SK-N-SH (cell line): ENCODE results near the gene NTNG2. TPM values are rescaled to one million over a fixed set of nuclear protein-coding genes. Genes with fewer than 3 reads are reported as not detected.

Source experiments
- CTCF ChIA-PET: fragments of 300-600, 350-600 bp; formaldehyde crosslinking; extraction: SDS; loops from one replicate; lab custom pipeline; 2021; lab: Yijun Ruan, JAX
- POLR2A ChIA-PET: fragments of 350-600 bp; sonication (Branson Sonifier 250); formaldehyde crosslinking; extraction: SDS; loops from one replicate; lab custom pipeline; 2020; ENCODE audit warnings: antibody characterized with exemption, inconsistent platforms; lab: Yijun Ruan, JAX
- DNase-seq: peaks from one replicate; pipeline ENCODE4 v3.0.0; 2012
- H2AFZ ChIP-seq: fragments of 200-600 bp; sonication (generic); 2 replicates; pipeline ENCODE4 v1.8.1; 2016; ENCODE audit warnings: antibody characterized with exemption, mild to moderate bottlenecking, low read depth
- H3F3A ChIP-seq: fragments of 200-600 bp; sonication (generic); replicated peaks from 2 replicates; pipeline ENCODE3; 2016; ENCODE audit warnings: antibody characterized with exemption, mild to moderate bottlenecking; ENCODE audit not compliant: insufficient read depth
- H3K27ac ChIP-seq, 2 experiments: fragments of 200-500 bp in 1 of 2; fragments of 200-600 bp in 1 of 2; sonication (Bioruptor generic) in 1 of 2; sonication (generic), shearing (Covaris generic) in 1 of 2; 2 replicates each; pipeline versions ENCODE4 v1.5.1 to v1.6.1; 2014 to 2016; ENCODE audit warnings: low read depth in 2 of 2, inconsistent platforms in 1 of 2, low read length in 1 of 2, mild to moderate bottlenecking in 1 of 2, mixed read lengths in 1 of 2
- H3K27me3 ChIP-seq: fragments of 200-600 bp; sonication (generic), shearing (Covaris generic); 2 replicates; pipeline ENCODE4 v1.6.1; 2016; ENCODE audit warnings: mixed run types; ENCODE audit not compliant: insufficient read depth
- H3K36me3 ChIP-seq, 2 experiments: fragments of 200-500 bp in 1 of 2; fragments of 200-600 bp in 1 of 2; sonication (Bioruptor generic) in 1 of 2; sonication (generic) in 1 of 2; replicated peaks in 1 of 2; 2 replicates each; pipeline versions ENCODE3 to v1.5.1; 2014 to 2016; ENCODE audit warnings: low read length in 1 of 2, mild to moderate bottlenecking in 1 of 2; ENCODE audit not compliant: insufficient read depth in 2 of 2, control insufficient read depth in 1 of 2
- H3K4me1 ChIP-seq, 2 experiments: fragments of 200-500 bp in 1 of 2; fragments of 200-600 bp in 1 of 2; sonication (Bioruptor generic) in 1 of 2; sonication (generic), shearing (Covaris generic) in 1 of 2; 2 replicates each; pipeline versions ENCODE4 v1.5.1 to v1.6.1; 2014 to 2016; ENCODE audit warnings: low read depth in 1 of 2, low read length in 1 of 2, mixed run types in 1 of 2; ENCODE audit not compliant: insufficient read depth in 2 of 2, control insufficient read depth in 1 of 2
- H3K4me2 ChIP-seq: fragments of 200-600 bp; sonication (generic), shearing (Covaris generic); 2 replicates; pipeline ENCODE4 v1.6.1; 2017; ENCODE audit warnings: mixed run types
- H3K4me3 ChIP-seq, 2 experiments: fragments of 200-500 bp in 1 of 2; fragments of 200-600 bp in 1 of 2; sonication (Bioruptor generic) in 1 of 2; sonication (generic), shearing (Covaris generic) in 1 of 2; 2 replicates each; pipeline versions ENCODE4 v1.5.1 to v1.8.1; 2014 to 2016; ENCODE audit warnings: low read depth in 2 of 2, inconsistent platforms in 1 of 2, low read length in 1 of 2, mild to moderate bottlenecking in 1 of 2, mixed read lengths in 1 of 2, moderate library complexity in 1 of 2
- H3K79me2 ChIP-seq: fragments of 200-600 bp; sonication (generic); 2 replicates; pipeline ENCODE4 v1.8.1; 2017; ENCODE audit warnings: mild to moderate bottlenecking; ENCODE audit not compliant: insufficient read depth
- H3K9ac ChIP-seq: fragments of 200-600 bp; sonication (generic); 2 replicates; pipeline ENCODE4 v1.6.1; 2017; ENCODE audit warnings: mixed run types
- H3K9me2 ChIP-seq: fragments of 200-600 bp; sonication (generic); 2 replicates; pipeline ENCODE4 v1.6.1; 2017; ENCODE audit warnings: mixed run types
- H3K9me3 ChIP-seq: fragments of 200-600 bp; sonication (generic); 2 replicates; pipeline ENCODE4 v1.6.1; 2017; ENCODE audit warnings: mixed run types, mild to moderate bottlenecking, moderate library complexity
- H4K20me1 ChIP-seq: fragments of 200-600 bp; sonication (generic); 2 replicates; pipeline ENCODE4 v1.6.1; 2017; ENCODE audit warnings: mild to moderate bottlenecking, mixed run types; ENCODE audit not compliant: insufficient read depth
- CHD2 ChIP-seq: fragments of 150-350 bp; IDR thresholded peaks from 2 replicates; pipeline ENCODE4 v1.6.1; 2018; ENCODE audit warnings: low read length; ENCODE audit not compliant: partially characterized antibody
- ELF1 ChIP-seq: IDR thresholded peaks from 2 replicates; pipeline ENCODE4 v1.4.0; 2012
- FOXJ3 ChIP-seq: sonication (generic); formaldehyde crosslinking; IDR thresholded peaks from 2 replicates; pipeline ENCODE4 v1.5.1; 2020; ENCODE audit warnings: mild to moderate bottlenecking, missing genetic modification reagents
- FOXM1 ChIP-seq: IDR thresholded peaks from 2 replicates; pipeline ENCODE4 v1.4.0; 2012; ENCODE audit warnings: low read depth, mild to moderate bottlenecking
- IRF3 ChIP-seq: fragments of 150-350 bp; IDR thresholded peaks from 2 replicates; pipeline ENCODE4 v1.6.1; 2016; ENCODE audit warnings: mild to moderate bottlenecking, low read depth, low read length
- JUND ChIP-seq: IDR thresholded peaks from 2 replicates; pipeline ENCODE4 v1.4.0; 2012
- MAX ChIP-seq: IDR thresholded peaks from 2 replicates; pipeline ENCODE4 v1.4.0; 2012; ENCODE audit warnings: low read depth
- MXI1 ChIP-seq: IDR thresholded peaks from 2 replicates; pipeline ENCODE4 v1.6.1; 2012; ENCODE audit warnings: mild to moderate bottlenecking, low read depth, low read length, improper control_type of control experiment
- POLR2AphosphoS5 ChIP-seq: IDR thresholded peaks from 2 replicates; pipeline ENCODE4 v1.6.1; 2012; ENCODE audit warnings: low read depth, low read length
- RFX5 ChIP-seq: IDR thresholded peaks from 2 replicates; pipeline ENCODE4 v1.6.1; 2012; ENCODE audit warnings: mild to moderate bottlenecking, improper control_type of control experiment, low read length
- RXRA ChIP-seq: IDR thresholded peaks from 2 replicates; pipeline ENCODE4 v1.4.0; 2012; ENCODE audit warnings: low read depth, mild to moderate bottlenecking, borderline replicate concordance
- SIN3A ChIP-seq: IDR thresholded peaks from 2 replicates; pipeline ENCODE4 v1.6.1; 2012; ENCODE audit warnings: low read depth, mild to moderate bottlenecking, low read length, moderate library complexity, borderline replicate concordance
- SMC3 ChIP-seq: IDR thresholded peaks from 2 replicates; pipeline ENCODE4 v1.6.1; 2012; ENCODE audit warnings: low read depth, low read length, improper control_type of control experiment
- TAF1 ChIP-seq: IDR thresholded peaks from 2 replicates; pipeline ENCODE4 v1.6.1; 2012; ENCODE audit warnings: low read depth, mild to moderate bottlenecking, low read length, moderate library complexity, borderline replicate concordance
- TEAD4 ChIP-seq: IDR thresholded peaks from 2 replicates; pipeline ENCODE4 v1.4.0; 2012; ENCODE audit warnings: mild to moderate bottlenecking, borderline replicate concordance; ENCODE audit not compliant: insufficient read depth
- USF2 ChIP-seq: fragments of 150-350 bp; IDR thresholded peaks from 2 replicates; pipeline ENCODE4 v1.6.1; 2017; ENCODE audit warnings: antibody characterized with exemption, low read length, low read depth, borderline replicate concordance
- ZBTB33 ChIP-seq: IDR thresholded peaks from 2 replicates; pipeline ENCODE4 v1.4.0; 2012; ENCODE audit warnings: low read depth, borderline replicate concordance
- WGBS: methylation state at CpG from one replicate; pipeline ENCODE4 v1.1.6; 2017; ENCODE audit warnings: low lambda C conversion rate; 5-methylcytosine and 5-hydroxymethylcytosine counted together
- polyA plus RNA-seq, 3 experiments: library from polyadenylated mRNA; depleted of rRNA; stranded (reverse); fragments of >200 nt; gene quantifications; 2 replicates each; pipeline ENCODE4 v1.2.3, GENCODE V29; 2012

Gene NTNG2
- polyA plus RNA-seq, 1 of the 3 experiments (the other 2 are of a cell fraction), result 6.1 TPM

GRCh38 chr9:132200706-132201105 lies 38.8 kb downstream of the NTNG2 start:
- CTCF ChIA-PET, result interaction anchor here (1.2 to 1.3 kb wide), 2 partner anchors 16 to 31 kb away, joined by 3 to 4 read pairs; no protein-coding TSS in a partner anchor
- TF ChIP-seq USF2 (no peak), TAF1 (no peak), FOXJ3 (CRISPR knock-in tag) (no peak), POLR2AphosphoS5 (no peak), MAX (no peak), MXI1 (no peak), FOXM1 (no peak), CHD2 (no peak), SMC3 (no peak), RFX5 (no peak), ELF1 (no peak), SIN3A (no peak), RXRA (no peak), TEAD4 (no peak), JUND (no peak), ZBTB33 (no peak)
- H2AFZ ChIP-seq, result no peak overlapping the region
- H3K4me1 ChIP-seq, result peaks cover 0 to 7% of the 10 kb centered on the region in 2 experiments; a peak in 1 of 4 replicates
- H3K27ac ChIP-seq, result no peak overlapping the region
- no peaks in the 10 kb centered on the region for H3K27me3 ChIP-seq
- no peak overlapping the region for H3K4me3 ChIP-seq
- no peaks in the 10 kb centered on the region for H4K20me1 ChIP-seq
- no peaks in the 10 kb centered on the region for H3K9me3 ChIP-seq
- 69% methylated on average over 4 of the region's 4 CpGs for WGBS
- DNase-seq, result no peak
- no peaks in the 10 kb centered on the region for H3K9me2 ChIP-seq
- H3K4me2 ChIP-seq, result no peak overlapping the region
- no peaks in the 10 kb centered on the region for H3F3A ChIP-seq
- H3K79me2 ChIP-seq, result no peaks in the 10 kb centered on the region
- no peak overlapping the region for H3K9ac ChIP-seq
- POLR2A ChIA-PET, result no interaction called here
- no peaks in the 10 kb centered on the region for H3K36me3 ChIP-seq

DNA sequence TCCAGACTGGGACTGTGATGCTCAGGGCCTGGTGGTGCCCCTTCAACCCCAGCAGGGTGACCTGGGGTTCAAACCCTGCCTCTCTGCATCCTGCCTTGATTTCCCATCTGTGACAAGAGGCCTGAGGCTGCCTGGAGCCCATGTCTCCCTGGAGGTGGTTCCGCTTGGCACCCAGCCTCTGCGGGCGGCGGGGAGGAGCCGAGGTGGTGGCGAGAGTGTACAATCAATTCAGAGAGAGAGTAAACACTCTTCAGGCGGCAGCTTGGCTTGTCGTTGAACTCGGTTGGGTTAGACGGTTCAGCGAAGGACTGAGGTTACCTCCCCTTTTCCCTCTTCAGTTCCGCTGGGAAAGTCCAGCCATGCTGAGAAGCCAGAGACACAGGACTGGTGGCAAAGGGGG lies 39.3 kb downstream of the NTNG2 start:
- Histone ChIP-seq H3K79me2 (no peaks in the 10 kb centered on the region), H3K36me3 (no peaks in the 10 kb centered on the region), H3K27me3 (no peaks in the 10 kb centered on the region), H4K20me1 (no peaks in the 10 kb centered on the region), H2AFZ (no peak overlapping the region), H3K27ac (no peak overlapping the region), H3K9me3 (no peaks in the 10 kb centered on the region), H3K4me1 (peaks cover 0 to 7% of the 10 kb centered on the region in 2 experiments; a peak in 1 of 4 replicates), H3K4me2 (no peak overlapping the region), H3F3A (no peaks in the 10 kb centered on the region), H3K9me2 (no peaks in the 10 kb centered on the region), H3K9ac (no peak overlapping the region), H3K4me3 (no peak overlapping the region)
- no peak for TF ChIP-seq IRF3
- TF ChIP-seq MAX, result no peak
- TF ChIP-seq ZBTB33, result no peak
- ChIA-PET POLR2A (no interaction called here), CTCF (interaction anchor here (1.2 to 1.4 kb wide), 3 partner anchors 16 to 35 kb away, joined by 3 to 5 read pairs (median 4); no protein-coding TSS in a partner anchor)
- DNase-seq, result no peak
- 88% methylated on average over 12 of the region's 12 CpGs for WGBS
